Measurements from ENCODE around the gene ARHGAP1. TPM values are rescaled to one million over a fixed set of nuclear protein-coding genes. Genes with fewer than 3 reads are reported as not detected.

ARHGAP1 gene
- total RNA-seq, 1 experiment from 2014 or later = 43.5 TPM

- DNase-seq (ENCODE audit: low read depth, low spot score) = no peak
- CTCF ChIA-PET = no interaction called here
- in situ Hi-C loops (cut with HindIII; ENCODE audit: low pct_unique_long_range_greater_than_20kb, low sequenced_read_pairs) = no loop called here
- Histone ChIP-seq H3K9me3 (ENCODE audit: control insufficient read depth, insufficient read depth, low read depth, low read length) (no peaks in the 10 kb centered on the region), H3K27me3 (ENCODE audit: control insufficient read depth, insufficient read depth, low read length) (no peaks in the 10 kb centered on the region), H3K36me3 (ENCODE audit: control insufficient read depth, insufficient read depth, low read length) (no peaks in the 10 kb centered on the region), H3K4me3 (ENCODE audit: low read depth in 2 of 2, low read length in 2 of 2) (no peak overlapping the region), H3K27ac (ENCODE audit: low read length) (no peak overlapping the region), H3K4me1 (ENCODE audit: control insufficient read depth, insufficient read depth, low read length) (no peaks in the 10 kb centered on the region)
- BruUV-seq (replicated peaks) = no TSS peak
- ATAC-seq = no peak
- intact Hi-C loops (cut with micrococcal nuclease; ENCODE audit: unreplicated experiment) = no loop called here
- TF ChIP-seq POLR2AphosphoS5 (IDR thresholded peaks at IDR 0.05; ENCODE audit: low read depth, low read length) = no peak
- no peak for TF ChIP-seq TCF7L2 (IDR thresholded peaks at IDR 0.05; ENCODE audit: low read depth, low read length)
- TF ChIP-seq SIN3A (IDR thresholded peaks at IDR 0.05; ENCODE audit: borderline replicate concordance, insufficient read depth, low read depth, low read length) = no peak
- POLR2A ChIA-PET = interaction anchor here (0.6 kb wide), 1 partner anchor 73 kb away, joined by 3 read pairs; no protein-coding TSS in a partner anchor
Observed at GRCh38 chr11:46693597-46694012, 6.8 kb downstream of the ARHGAP1 start.

- no peak for TF ChIP-seq REST (IDR thresholded peaks at IDR 0.05; ENCODE audit: insufficient read depth in 1 of 2, low read depth in 2 of 2, low read length in 1 of 2)
- no peak for TF ChIP-seq CTCF (IDR thresholded peaks at IDR 0.05)
- no peak for TF ChIP-seq SIN3A (IDR thresholded peaks at IDR 0.05; ENCODE audit: borderline replicate concordance, insufficient read depth, low read depth, low read length)
- no peak for TF ChIP-seq POLR2AphosphoS5 (IDR thresholded peaks at IDR 0.05; ENCODE audit: low read depth, low read length)
- no peak for TF ChIP-seq TCF7L2 (IDR thresholded peaks at IDR 0.05; ENCODE audit: low read depth, low read length)
- DNase-seq (ENCODE audit: low read depth, low spot score) = no peak
- Histone ChIP-seq H3K36me3 (ENCODE audit: control insufficient read depth, insufficient read depth, low read length) (no peaks in the 10 kb centered on the region), H3K4me1 (ENCODE audit: control insufficient read depth, insufficient read depth, low read length) (no peaks in the 10 kb centered on the region), H3K9me3 (ENCODE audit: control insufficient read depth, insufficient read depth, low read depth, low read length) (no peaks in the 10 kb centered on the region), H3K27ac (ENCODE audit: low read length) (no peak overlapping the region), H3K27me3 (ENCODE audit: control insufficient read depth, insufficient read depth, low read length) (no peaks in the 10 kb centered on the region), H3K4me3 (ENCODE audit: low read depth in 2 of 2, low read length in 2 of 2) (no peak overlapping the region)
- in situ Hi-C loops (cut with HindIII; ENCODE audit: low pct_unique_long_range_greater_than_20kb, low sequenced_read_pairs) (no loop called here), intact Hi-C loops (cut with micrococcal nuclease; ENCODE audit: unreplicated experiment) (no loop called here)
- ATAC-seq = no peak
- ChIA-PET CTCF (interaction anchor here (0.6 kb wide), 1 partner anchor 23 kb away, joined by 3 read pairs; no protein-coding TSS in a partner anchor), POLR2A (interaction anchor here (0.6 kb wide), 1 partner anchor 107 kb away, joined by 11 read pairs; no protein-coding TSS in a partner anchor)
- no TSS peak for BruUV-seq (replicated peaks)
Observed at GRCh38 chr11:46692450-46692849, 8.0 kb downstream of the ARHGAP1 start.

GRCh38 chr11:46690702-46691101, 9.7 kb downstream of the ARHGAP1 start:
- Histone ChIP-seq H3K9me3 (ENCODE audit: control insufficient read depth, insufficient read depth, low read depth, low read length) (no peaks in the 10 kb centered on the region), H3K4me1 (ENCODE audit: control insufficient read depth, insufficient read depth, low read length) (no peaks in the 10 kb centered on the region), H3K4me3 (ENCODE audit: low read depth in 2 of 2, low read length in 2 of 2) (no peak overlapping the region), H3K36me3 (ENCODE audit: control insufficient read depth, insufficient read depth, low read length) (no peaks in the 10 kb centered on the region), H3K27ac (ENCODE audit: low read length) (no peak overlapping the region), H3K27me3 (ENCODE audit: control insufficient read depth, insufficient read depth, low read length) (no peaks in the 10 kb centered on the region)
- ATAC-seq (no peak), DNase-seq (ENCODE audit: low read depth, low spot score) (no peak)
- in situ Hi-C loops (cut with HindIII; ENCODE audit: low pct_unique_long_range_greater_than_20kb, low sequenced_read_pairs) = no loop called here
- BruUV-seq (replicated peaks) = no TSS peak
- POLR2A ChIA-PET = interaction anchor here (0.7 kb wide), 1 partner anchor 71 kb away, joined by 3 read pairs; no protein-coding TSS in a partner anchor
- CTCF ChIA-PET = no interaction called here
- intact Hi-C loops (cut with micrococcal nuclease; ENCODE audit: unreplicated experiment) = no loop called here
- no peak for TF ChIP-seq POLR2AphosphoS5 (IDR thresholded peaks at IDR 0.05; ENCODE audit: low read depth, low read length)
- no peak for TF ChIP-seq REST (IDR thresholded peaks at IDR 0.05; ENCODE audit: insufficient read depth in 1 of 2, low read depth in 2 of 2, low read length in 1 of 2)
- TF ChIP-seq SIN3A (IDR thresholded peaks at IDR 0.05; ENCODE audit: borderline replicate concordance, insufficient read depth, low read depth, low read length) = no peak
- TF ChIP-seq TCF7L2 (IDR thresholded peaks at IDR 0.05; ENCODE audit: low read depth, low read length) = no peak

Data from Panc1 (cell line).